Keratinocyte (primary cell): Measurements from ENCODE around the gene ETV3. TPM values are rescaled to one million over a fixed set of nuclear protein-coding genes. Genes with fewer than 3 reads are reported as not detected.

ENCODE experiments used
- DNase-seq: peaks from one replicate; pipeline ENCODE4 v3.0.0-alpha.2; 2011; ENCODE audit warnings: low read depth, missing footprints, low spot score
- FAIRE-seq: peaks from 2 replicates; lab custom pipeline; 2011; peaks lifted over from hg19 to GRCh38; lab: Jason Lieb, UNC
- H2AFZ ChIP-seq: 2 replicates; pipeline ENCODE4 v1.6.0; 2012; ENCODE audit warnings: low read length, control low read depth, inconsistent platforms; ENCODE audit not compliant: control insufficient read depth
- H3K27ac ChIP-seq: 2 replicates; pipeline ENCODE4 v1.5.1; 2011; ENCODE audit warnings: low read length; ENCODE audit not compliant: control insufficient read depth, insufficient read depth
- H3K27me3 ChIP-seq: 3 replicates; pipeline ENCODE4 v1.6.0; 2011; ENCODE audit warnings: low read length; ENCODE audit not compliant: control insufficient read depth, insufficient read depth; ENCODE audit errors: extremely low read depth
- H3K36me3 ChIP-seq, 2 experiments: 2 replicates in 1 of 2; 3 replicates in 1 of 2; pipeline ENCODE4 v1.5.1; 2011; ENCODE audit warnings: low read length in 2 of 2, mild to moderate bottlenecking in 1 of 2; ENCODE audit not compliant: control insufficient read depth in 2 of 2, insufficient read depth in 2 of 2; ENCODE audit errors: extremely low read depth in 1 of 2
- H3K4me1 ChIP-seq: 3 replicates; pipeline ENCODE4 v1.5.1; 2011; ENCODE audit warnings: low read length; ENCODE audit not compliant: control insufficient read depth, insufficient read depth; ENCODE audit errors: extremely low read depth
- H3K4me2 ChIP-seq: 3 replicates; pipeline ENCODE4 v1.6.0; 2011; ENCODE audit warnings: low read depth, low read length; ENCODE audit not compliant: control insufficient read depth, insufficient read depth; ENCODE audit errors: extremely low read depth
- H3K4me3 ChIP-seq, 3 experiments: fragments of 200-600 bp in 1 of 3; sonication (generic) in 1 of 3; 2 replicates in 2 of 3; 3 replicates in 1 of 3; pipeline ENCODE4 v1.5.1; 2011 to 2016; ENCODE audit warnings: low read length in 3 of 3, mild to moderate bottlenecking in 3 of 3, control low read depth in 2 of 3, inconsistent platforms in 1 of 3, low read depth in 1 of 3, mixed read lengths in 1 of 3, mixed run types in 1 of 3, moderate library complexity in 1 of 3; ENCODE audit not compliant: control insufficient read depth in 2 of 3, insufficient read depth in 2 of 3; ENCODE audit errors: extremely low read depth in 1 of 3
- H3K79me2 ChIP-seq: 2 replicates; pipeline ENCODE4 v1.6.0; 2012; ENCODE audit warnings: low read length; ENCODE audit not compliant: control insufficient read depth, insufficient read depth
- H3K9ac ChIP-seq: 3 replicates; pipeline ENCODE4 v1.6.0; 2011; ENCODE audit warnings: low read length; ENCODE audit not compliant: control insufficient read depth, insufficient read depth; ENCODE audit errors: extremely low read depth
- H3K9me1 ChIP-seq: 3 replicates; pipeline ENCODE4 v1.6.0; 2011; ENCODE audit warnings: low read length; ENCODE audit not compliant: control insufficient read depth, insufficient read depth; ENCODE audit errors: extremely low read depth
- H3K9me3 ChIP-seq: 2 replicates; pipeline ENCODE4 v1.5.1; 2012; ENCODE audit warnings: low read depth, low read length; ENCODE audit not compliant: control insufficient read depth
- H4K20me1 ChIP-seq: 3 replicates; pipeline ENCODE4 v1.6.0; 2011; ENCODE audit warnings: low read length; ENCODE audit not compliant: control insufficient read depth, insufficient read depth; ENCODE audit errors: extremely low read depth
- EZH2 ChIP-seq: IDR thresholded peaks from one replicate; pipeline ENCODE4 v1.6.1; 2012; ENCODE audit warnings: inconsistent platforms, mild to moderate bottlenecking, low read length, moderate library complexity
- dilution Hi-C: fragments of 300-500 bp; cut with MboI; formaldehyde crosslinking; loops from one replicate; pipeline ENCODE4 v1.7.0; 2020; ENCODE audit warnings: low sequenced_read_pairs; ENCODE audit not compliant: extremely low pct_ligation_motif_present
- polyA plus RNA-seq, 5 experiments: library from polyadenylated mRNA; depleted of rRNA in 3 of 5; stranded (reverse) in 3 of 5; stranded (forward) in 1 of 5; unstranded in 1 of 5; fragments of >200 nt; gene quantifications; 1 replicate in 1 of 5; 2 replicates in 3 of 5; 3 replicates in 1 of 5; pipeline versions ENCODE4 v1.2.1 to v1.2.3, GENCODE V29; 2011 to 2012; ENCODE audit warnings: missing spikeins in 2 of 5, low read depth in 1 of 5, low replicate concordance in 1 of 5
- TF ChIP-seq, protein P1 (sequence below), 3 experiments: IDR thresholded peaks in 1 of 3; conservative IDR thresholded peaks in 1 of 3; optimal IDR thresholded peaks in 1 of 3; 2 replicates in 2 of 3; 3 replicates in 1 of 3; pipeline versions ENCODE3 to v1.5.1; 2011; ENCODE audit warnings: low read length in 3 of 3, mild to moderate bottlenecking in 3 of 3, moderate library complexity in 2 of 3, control low read depth in 1 of 3, inconsistent platforms in 1 of 3; ENCODE audit not compliant: insufficient read depth in 2 of 3; ENCODE audit errors: extremely low read depth in 1 of 3

The ETV3 gene
- polyA plus RNA-seq, 1 donor (not counting 4 experiments of a cell fraction or from before 2014, with no cell fraction given), result 22.3 TPM

DNA sequence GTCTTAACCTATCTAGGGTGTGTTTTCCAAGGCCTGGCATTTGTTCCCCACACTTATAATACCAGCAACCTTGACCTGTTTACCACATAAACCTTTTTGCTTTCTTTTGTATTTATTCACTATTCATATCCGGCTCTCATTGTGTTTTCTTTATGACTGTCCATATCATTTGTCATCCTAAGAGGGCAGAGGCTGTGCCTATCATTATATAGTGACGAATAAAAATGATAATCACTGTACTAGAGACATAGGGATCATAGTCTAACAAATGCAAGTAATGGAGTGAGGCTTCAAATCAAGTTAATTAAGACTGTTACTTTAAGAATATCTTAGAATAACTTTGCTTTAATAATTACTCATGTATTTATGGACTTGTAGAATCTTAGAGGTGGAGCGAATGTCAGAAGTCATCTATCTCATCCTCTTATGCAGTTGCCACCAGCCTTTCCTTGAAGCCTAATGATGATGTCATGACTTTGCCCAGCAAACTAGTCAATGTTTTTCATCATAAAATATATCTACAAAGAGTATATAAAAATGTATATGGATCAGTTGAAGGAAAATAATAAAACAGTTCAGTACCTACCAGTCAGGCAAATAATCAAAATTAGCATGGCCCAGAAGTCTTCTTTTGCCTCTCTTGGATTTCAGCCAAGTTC is 4.7 kb upstream of the ETV3 start:
- Histone ChIP-seq H4K20me1 (no peaks in the 10 kb centered on the region), H3K27me3 (no peaks in the 10 kb centered on the region), H3K27ac (no peak overlapping the region), H3K4me2 (no peak overlapping the region), H3K79me2 (peaks cover 2% of the 10 kb centered on the region), H3K9me1 (no peaks in the 10 kb centered on the region), H3K36me3 (no peaks in the 10 kb centered on the region), H3K9me3 (no peaks in the 10 kb centered on the region), H3K4me3 (no peak overlapping the region), H3K9ac (no peak overlapping the region), H2AFZ (no peak overlapping the region), H3K4me1 (peaks cover 35% of the 10 kb centered on the region)
- no peak for TF ChIP-seq EZH2
- TF ChIP-seq, protein P1, sequence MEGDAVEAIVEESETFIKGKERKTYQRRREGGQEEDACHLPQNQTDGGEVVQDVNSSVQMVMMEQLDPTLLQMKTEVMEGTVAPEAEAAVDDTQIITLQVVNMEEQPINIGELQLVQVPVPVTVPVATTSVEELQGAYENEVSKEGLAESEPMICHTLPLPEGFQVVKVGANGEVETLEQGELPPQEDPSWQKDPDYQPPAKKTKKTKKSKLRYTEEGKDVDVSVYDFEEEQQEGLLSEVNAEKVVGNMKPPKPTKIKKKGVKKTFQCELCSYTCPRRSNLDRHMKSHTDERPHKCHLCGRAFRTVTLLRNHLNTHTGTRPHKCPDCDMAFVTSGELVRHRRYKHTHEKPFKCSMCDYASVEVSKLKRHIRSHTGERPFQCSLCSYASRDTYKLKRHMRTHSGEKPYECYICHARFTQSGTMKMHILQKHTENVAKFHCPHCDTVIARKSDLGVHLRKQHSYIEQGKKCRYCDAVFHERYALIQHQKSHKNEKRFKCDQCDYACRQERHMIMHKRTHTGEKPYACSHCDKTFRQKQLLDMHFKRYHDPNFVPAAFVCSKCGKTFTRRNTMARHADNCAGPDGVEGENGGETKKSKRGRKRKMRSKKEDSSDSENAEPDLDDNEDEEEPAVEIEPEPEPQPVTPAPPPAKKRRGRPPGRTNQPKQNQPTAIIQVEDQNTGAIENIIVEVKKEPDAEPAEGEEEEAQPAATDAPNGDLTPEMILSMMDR (optimal IDR thresholded peaks at IDR 0.05 in 1 of 3, IDR thresholded peaks at IDR 0.05 in 1 of 3, conservative IDR thresholded peaks at IDR 0.05 in 1 of 3; ENCODE audit: extremely low read depth in 1 of 3, insufficient read depth in 2 of 3, low read length in 3 of 3), result no peak
- FAIRE-seq, result no peak
- DNase-seq, result no peak
- dilution Hi-C loops, result no loop called here

- H3K9me3 ChIP-seq, result no peaks in the 10 kb centered on the region
- peaks cover 9% of the 10 kb centered on the region for H3K79me2 ChIP-seq
- H3K27me3 ChIP-seq, result no peaks in the 10 kb centered on the region
- no peak overlapping the region for H3K9ac ChIP-seq
- no peaks in the 10 kb centered on the region for H3K9me1 ChIP-seq
- no peaks in the 10 kb centered on the region for H4K20me1 ChIP-seq
- no peak overlapping the region for H3K4me2 ChIP-seq
- FAIRE-seq (no peak), DNase-seq (no peak)
- peaks cover 34% of the 10 kb centered on the region for H3K4me1 ChIP-seq
- dilution Hi-C loops, result no loop called here
- no peaks in the 10 kb centered on the region for H3K36me3 ChIP-seq
- no peak overlapping the region for H3K27ac ChIP-seq
- H2AFZ ChIP-seq, result no peak overlapping the region
- no peak overlapping the region for H3K4me3 ChIP-seq
- TF ChIP-seq EZH2, result no peak
- TF ChIP-seq, protein P1 (optimal IDR thresholded peaks at IDR 0.05 in 1 of 3, IDR thresholded peaks at IDR 0.05 in 1 of 3, conservative IDR thresholded peaks at IDR 0.05 in 1 of 3; ENCODE audit: extremely low read depth in 1 of 3, insufficient read depth in 2 of 3, low read length in 3 of 3), result no peak
These were observed 4.0 kb upstream of the ETV3 start for GRCh38 chr1:157142201-157142600.
